Bronchial epithelial cell (primary cell): ENCODE measurements around the gene SF1. TPM values are rescaled to one million over a fixed set of nuclear protein-coding genes. Genes with fewer than 3 reads are reported as not detected.

ENCODE experiments used
- DNase-seq: peaks from one replicate; pipeline ENCODE4 v3.0.0-alpha.2; 2010; ENCODE audit warnings: low read depth
- FAIRE-seq: peaks from 2 replicates; lab custom pipeline; 2011; peaks lifted over from hg19 to GRCh38; lab: Jason Lieb, UNC
- H3K27me3 ChIP-seq: 2 replicates; pipeline ENCODE4 v1.5.1; 2011; ENCODE audit warnings: low read length; ENCODE audit not compliant: control insufficient read depth, insufficient read depth
- H3K36me3 ChIP-seq: 2 replicates; pipeline ENCODE4 v1.5.1; 2011; ENCODE audit warnings: low read length; ENCODE audit not compliant: control insufficient read depth, insufficient read depth
- H3K4me3 ChIP-seq: 2 replicates; pipeline ENCODE4 v1.5.1; 2011; ENCODE audit warnings: mild to moderate bottlenecking, low read depth, low read length, control low read depth
- CTCF ChIP-seq: IDR thresholded peaks from 2 replicates; pipeline ENCODE4 v1.5.1; 2011; ENCODE audit warnings: mild to moderate bottlenecking, moderate library complexity, low read length, control low read depth, inconsistent platforms; ENCODE audit not compliant: insufficient read depth, severe bottlenecking
- total RNA-seq: library from RNA; depleted of rRNA; stranded (reverse); fragments of >200 nt; gene quantifications from 2 replicates; pipeline ENCODE4 v1.2.1, GENCODE V29; 2014

Gene SF1
- total RNA-seq, 1 donor from 2014 or later, result 44.5 TPM

DNA sequence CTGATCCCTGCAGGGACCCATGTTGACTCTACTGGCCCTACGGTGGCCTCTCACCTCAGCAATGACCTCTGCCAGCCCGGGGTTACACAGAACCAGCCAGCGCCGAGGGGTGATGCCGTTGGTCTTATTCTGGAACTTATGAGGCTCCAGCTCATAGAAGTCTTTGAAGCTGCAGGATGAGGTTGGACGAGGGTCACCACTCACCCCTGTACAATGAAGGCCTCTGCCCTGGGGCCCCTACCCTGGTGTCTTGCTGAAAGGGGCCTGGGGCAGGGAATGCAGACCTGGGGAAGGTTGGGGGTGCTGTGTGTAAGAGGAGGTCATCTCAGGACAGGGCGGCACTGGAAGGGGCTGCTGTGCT is 25.3 kb downstream of the SF1 start:
- DNase-seq (no peak), FAIRE-seq (no peak)
- Histone ChIP-seq H3K4me3 (no peak overlapping the region), H3K36me3 (no peaks in the 10 kb centered on the region), H3K27me3 (peaks cover 2% of the 10 kb centered on the region)
- no peak for TF ChIP-seq CTCF

GRCh38 chr11:64752175-64752970 is 26.0 kb downstream of the SF1 start:
- TF ChIP-seq CTCF, result no peak
- Histone ChIP-seq H3K27me3 (peaks cover 2% of the 10 kb centered on the region), H3K4me3 (no peak overlapping the region), H3K36me3 (no peaks in the 10 kb centered on the region)
- FAIRE-seq (no peak), DNase-seq (no peak)

- DNase-seq (no peak), FAIRE-seq (no peak)
- H3K27me3 ChIP-seq, result peaks cover 2% of the 10 kb centered on the region
- no peaks in the 10 kb centered on the region for H3K36me3 ChIP-seq
- TF ChIP-seq CTCF, result no peak
- no peak overlapping the region for H3K4me3 ChIP-seq
Observed at GRCh38 chr11:64751580-64751979, 26.8 kb downstream of the SF1 start.

DNA sequence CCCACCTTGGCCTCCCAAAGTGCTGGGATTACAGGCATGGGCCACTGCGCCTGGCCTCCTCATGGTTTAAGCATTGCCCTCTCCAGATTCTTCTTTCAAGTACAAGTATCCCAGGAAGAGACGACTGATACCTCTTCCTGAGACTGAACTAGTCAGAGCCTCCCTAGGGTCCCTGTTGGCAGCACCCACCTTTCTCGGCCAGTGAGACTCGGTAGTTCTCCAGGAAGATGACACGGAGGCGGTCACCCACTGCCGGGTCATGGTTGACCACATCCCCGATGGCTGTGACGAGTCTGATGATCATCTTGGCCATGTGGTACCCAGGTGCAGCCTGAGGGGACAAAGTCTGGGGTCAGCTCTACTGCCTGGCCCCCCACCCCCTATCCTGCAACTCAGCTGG is 27.2 kb downstream of the SF1 start:
- H3K36me3 ChIP-seq, result no peaks in the 10 kb centered on the region
- FAIRE-seq, result no peak

GRCh38 chr11:64750361-64751054 is 27.8 kb downstream of the SF1 start:
- no peak for TF ChIP-seq CTCF
- peak; percentile 18 for FAIRE-seq

More for the DNA sequence above, 27.2 kb downstream of the SF1 start:
- no peak for TF ChIP-seq CTCF
- peaks cover 2% of the 10 kb centered on the region for H3K27me3 ChIP-seq
- H3K4me3 ChIP-seq, result no peak overlapping the region
- no peak for DNase-seq

More at GRCh38 chr11:64750361-64751054, 27.8 kb downstream of the SF1 start:
- Histone ChIP-seq H3K36me3 (no peaks in the 10 kb centered on the region), H3K27me3 (peaks cover 6% of the 10 kb centered on the region), H3K4me3 (no peak overlapping the region)
- DNase-seq, result no peak
